Activated B cell treated with CpG ODN at 0.5 μM for 24 hours (primary cell): ENCODE data around the gene ACD. TPM values are rescaled to one million over a fixed set of nuclear protein-coding genes. Genes with fewer than 3 reads are reported as not detected.

Experiments used
- ATAC-seq: fragments of 200-7000 bp; cut with Tn5 transposase; one replicate; pipeline ENCODE4 v1.10.0; 2021; ENCODE audit warnings: low read depth, mild to moderate bottlenecking, moderate library complexity
- CTCF ChIA-PET: fragments of 350-600 bp; sonication (Branson Sonifier 250); formaldehyde crosslinking; loops from one replicate; lab custom pipeline; 2021; ENCODE audit warnings: antibody characterized with exemption; lab: Charles Lee
- POLR2A ChIA-PET: fragments of 350-600 bp; sonication (Branson Sonifier 250); formaldehyde crosslinking; loops from one replicate; lab custom pipeline; 2021; ENCODE audit warnings: antibody characterized with exemption; lab: Charles Lee
- DNase-seq: peaks from one replicate; pipeline ENCODE4 v3.0.0; 2022
- H3K27ac Mint-ChIP-seq: one replicate; pipeline ENCODE4 v1.8.0; 2020; ENCODE audit warnings: mixed read lengths
- H3K27me3 Mint-ChIP-seq: one replicate; pipeline ENCODE4 v1.8.0; 2021; ENCODE audit warnings: mixed read lengths
- H3K36me3 Mint-ChIP-seq: one replicate; pipeline ENCODE4 v1.8.0; 2021; ENCODE audit warnings: low read depth, mixed read lengths
- H3K4me1 Mint-ChIP-seq: one replicate; pipeline ENCODE4 v1.8.0; 2021; ENCODE audit warnings: mixed read lengths
- H3K4me3 Mint-ChIP-seq: one replicate; pipeline ENCODE4 v1.8.0; 2020; ENCODE audit warnings: mild to moderate bottlenecking, mixed read lengths
- H3K9me3 Mint-ChIP-seq: one replicate; pipeline ENCODE4 v1.8.0; 2020; ENCODE audit warnings: mixed read lengths
- intact Hi-C: fragments of 100-400 bp; cut with micrococcal nuclease; formaldehyde crosslinking; loops from one replicate; pipeline ENCODE4 v1.15.1; 2024
- total RNA-seq: library from RNA; stranded (reverse); gene quantifications from 2 replicates; pipeline ENCODE4 v1.2.3, GENCODE V29; 2022
- TF ChIP-seq, protein P1 (sequence below): fragments of 200-600 bp; IDR thresholded peaks from one replicate; pipeline ENCODE4 v1.8.0; 2022; ENCODE audit warnings: antibody characterized with exemption, mild to moderate bottlenecking

ACD gene
- total RNA-seq, 1 donor from 2014 or later, result 38.2 TPM

DNA sequence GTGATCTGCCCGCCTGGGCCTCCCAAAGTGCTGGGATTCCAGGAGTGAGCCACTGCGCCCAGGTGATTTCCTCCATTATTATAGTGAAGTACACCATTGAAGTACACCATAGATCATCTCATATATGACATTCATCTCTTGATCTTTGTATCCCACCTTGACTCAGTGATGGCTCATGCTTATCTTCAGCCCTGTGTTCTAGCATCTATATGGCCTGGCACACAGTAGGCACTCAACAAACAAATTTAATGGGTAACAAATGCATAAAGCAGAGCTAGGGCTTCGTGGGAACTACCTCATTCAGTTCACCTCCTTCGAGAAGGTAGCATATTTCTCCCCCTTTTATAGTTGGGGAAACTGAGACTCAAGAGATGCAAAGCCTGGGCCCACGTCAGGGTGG is 5.5 kb upstream of the ACD start:
- Mint-ChIP-seq H3K9me3 (no peaks in the 10 kb centered on the region), H3K27me3 (no peaks in the 10 kb centered on the region), H3K27ac (no peak overlapping the region), H3K4me1 (peaks cover 51% of the 10 kb centered on the region), H3K4me3 (peak overlapping the region; percentile 69), H3K36me3 (peaks cover under 1% of the 10 kb centered on the region)
- CTCF ChIA-PET, result interaction anchor here (1.1 to 6.6 kb wide), 3 partner anchors 21 to 172 kb away, joined by 4 to 44 read pairs (median 15); partner anchors contain the start of gene CARMIL2
- POLR2A ChIA-PET, result interaction anchor here (0.9 to 1.9 kb wide), 3 partner anchors 20 to 118 kb away, joined by 3 to 6 read pairs (median 4); no protein-coding TSS in a partner anchor
- TF ChIP-seq, protein P1, sequence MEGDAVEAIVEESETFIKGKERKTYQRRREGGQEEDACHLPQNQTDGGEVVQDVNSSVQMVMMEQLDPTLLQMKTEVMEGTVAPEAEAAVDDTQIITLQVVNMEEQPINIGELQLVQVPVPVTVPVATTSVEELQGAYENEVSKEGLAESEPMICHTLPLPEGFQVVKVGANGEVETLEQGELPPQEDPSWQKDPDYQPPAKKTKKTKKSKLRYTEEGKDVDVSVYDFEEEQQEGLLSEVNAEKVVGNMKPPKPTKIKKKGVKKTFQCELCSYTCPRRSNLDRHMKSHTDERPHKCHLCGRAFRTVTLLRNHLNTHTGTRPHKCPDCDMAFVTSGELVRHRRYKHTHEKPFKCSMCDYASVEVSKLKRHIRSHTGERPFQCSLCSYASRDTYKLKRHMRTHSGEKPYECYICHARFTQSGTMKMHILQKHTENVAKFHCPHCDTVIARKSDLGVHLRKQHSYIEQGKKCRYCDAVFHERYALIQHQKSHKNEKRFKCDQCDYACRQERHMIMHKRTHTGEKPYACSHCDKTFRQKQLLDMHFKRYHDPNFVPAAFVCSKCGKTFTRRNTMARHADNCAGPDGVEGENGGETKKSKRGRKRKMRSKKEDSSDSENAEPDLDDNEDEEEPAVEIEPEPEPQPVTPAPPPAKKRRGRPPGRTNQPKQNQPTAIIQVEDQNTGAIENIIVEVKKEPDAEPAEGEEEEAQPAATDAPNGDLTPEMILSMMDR, result no peak
- no peak for ATAC-seq
- DNase-seq, result no peak
- intact Hi-C loops, result loop anchor here (5.0 to 10.0 kb wide), 5 partner anchors 238 to 569 kb away; partner anchors contain the start of genes B3GNT9, ESRP2, FBXL8 and TRADD

DNA sequence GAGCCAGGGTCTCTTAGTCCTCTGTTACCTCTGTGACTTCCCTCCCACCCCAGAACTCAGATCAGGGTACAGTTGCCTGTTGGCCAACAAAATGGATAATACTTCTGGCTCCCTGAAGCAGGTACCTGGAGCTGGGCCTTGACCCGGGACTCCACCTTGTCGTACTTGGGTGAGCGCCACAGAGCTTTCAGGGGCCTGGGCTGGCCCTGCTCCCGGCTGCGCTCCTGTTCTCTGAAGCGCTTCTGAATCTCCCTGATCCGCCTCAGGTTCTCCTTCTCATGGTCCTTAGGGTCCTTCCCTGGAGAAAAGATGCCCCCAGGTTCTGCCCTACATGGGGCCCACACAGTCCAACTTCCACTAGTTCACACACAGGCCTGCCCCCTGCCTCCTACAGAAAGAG is 4.8 kb upstream of the ACD start:
- Mint-ChIP-seq H3K4me1 (peaks cover 50% of the 10 kb centered on the region), H3K36me3 (peaks cover 5% of the 10 kb centered on the region), H3K9me3 (no peaks in the 10 kb centered on the region), H3K4me3 (peak overlapping the region; percentile 13), H3K27me3 (no peaks in the 10 kb centered on the region), H3K27ac (peak overlapping the region; percentile 19)
- ATAC-seq (no peak), DNase-seq (no peak)
- intact Hi-C loops, result loop anchor here (5.0 to 10.0 kb wide), 6 partner anchors 238 to 570 kb away; partner anchors contain the start of genes B3GNT9, ESRP2, FBXL8 and FHOD1
- ChIA-PET CTCF (interaction anchor here (6.6 kb wide), 1 partner anchor 145 kb away, joined by 44 read pairs; no protein-coding TSS in a partner anchor), POLR2A (interaction anchor here (0.6 to 1.9 kb wide), 5 partner anchors 19 to 234 kb away, joined by 3 to 6 read pairs (median 3); no protein-coding TSS in a partner anchor)
- TF ChIP-seq, protein P1, result no peak

DNA sequence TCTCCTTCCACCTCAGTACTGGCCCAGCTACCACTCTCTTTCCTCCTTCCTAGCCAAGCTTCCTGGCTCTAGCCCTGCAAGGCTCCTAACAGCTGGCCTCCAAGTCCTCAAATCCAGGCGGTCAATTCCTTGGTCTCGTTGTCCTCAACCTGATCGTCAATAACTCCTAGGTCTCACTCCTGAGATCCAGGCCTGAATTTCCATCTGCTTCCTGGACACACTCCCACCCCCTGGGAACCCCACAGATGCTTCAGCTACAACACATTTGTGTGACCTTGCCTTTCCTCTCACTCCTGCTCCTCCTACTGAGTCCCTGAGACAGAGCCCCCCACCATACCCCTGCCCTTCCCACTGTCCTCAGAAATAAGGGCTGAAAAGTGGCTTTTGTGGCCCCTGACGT is 4.2 kb upstream of the ACD start:
- Mint-ChIP-seq H3K4me3 (peak overlapping the region; percentile 1), H3K9me3 (no peaks in the 10 kb centered on the region), H3K4me1 (peaks cover 48% of the 10 kb centered on the region), H3K27me3 (no peaks in the 10 kb centered on the region), H3K27ac (no peak overlapping the region), H3K36me3 (peaks cover 5% of the 10 kb centered on the region)
- ATAC-seq (no peak), DNase-seq (no peak)
- intact Hi-C loops, result loop anchor here (5.0 to 10.0 kb wide), 4 partner anchors 411 to 571 kb away; partner anchors contain the start of genes B3GNT9, ESRP2, FBXL8 and FHOD1
- ChIA-PET CTCF (interaction anchor here (6.6 kb wide), 1 partner anchor 144 kb away, joined by 44 read pairs; no protein-coding TSS in a partner anchor), POLR2A (interaction anchor here (0.6 to 1.0 kb wide), 2 partner anchors 143 to 234 kb away, joined by 3 to 4 read pairs; no protein-coding TSS in a partner anchor)
- TF ChIP-seq, protein P1, result no peak

DNA sequence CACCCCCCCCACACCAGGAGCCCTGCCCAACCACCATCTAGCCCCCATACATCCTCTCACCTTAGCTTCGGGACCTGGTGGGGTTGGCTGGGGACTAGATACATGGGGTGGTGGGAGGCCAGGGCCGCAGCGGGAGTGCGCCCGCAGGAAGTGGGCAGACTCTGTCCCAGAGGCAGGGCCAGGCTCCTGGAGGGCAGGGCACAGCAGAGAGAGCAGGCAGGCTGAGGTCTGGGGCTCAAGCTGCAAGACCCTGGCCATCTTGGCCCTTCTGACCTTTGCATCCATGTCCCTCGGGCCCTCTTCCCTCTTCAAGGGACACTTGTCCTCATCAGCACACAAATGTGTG is 3.8 kb upstream of the ACD start:
- ChIA-PET CTCF (interaction anchor here (6.6 kb wide), 1 partner anchor 144 kb away, joined by 44 read pairs; no protein-coding TSS in a partner anchor), POLR2A (interaction anchor here (1.0 kb wide), 1 partner anchor 142 kb away, joined by 3 read pairs; no protein-coding TSS in a partner anchor)
- Mint-ChIP-seq H3K27me3 (no peaks in the 10 kb centered on the region), H3K9me3 (no peaks in the 10 kb centered on the region), H3K36me3 (peaks cover 6% of the 10 kb centered on the region), H3K4me3 (peak overlapping the region; percentile 1), H3K4me1 (peaks cover 48% of the 10 kb centered on the region), H3K27ac (no peak overlapping the region)
- DNase-seq (no peak), ATAC-seq (no peak)
- TF ChIP-seq, protein P1, result no peak
- intact Hi-C loops, result loop anchor here (5.0 to 10.0 kb wide), 4 partner anchors 411 to 571 kb away; partner anchors contain the start of genes B3GNT9, ESRP2, FBXL8 and FHOD1
